Left ventricle myocardium inferior (tissue), 1 donor: ENCODE data around the gene MLLT10. TPM values are rescaled to one million over a fixed set of nuclear protein-coding genes. Genes with fewer than 3 reads are reported as not detected.

ENCODE experiments used
- DNase-seq: peaks from one replicate; pipeline ENCODE4 v3.0.0-alpha.2; 2020
- H3K27ac ChIP-seq: fragments of 200-600 bp; replicated peaks from 2 replicates; pipeline ENCODE4 v1.8.0; 2021
- H3K27me3 ChIP-seq: fragments of 200-600 bp; 2 replicates; pipeline ENCODE4 v1.8.0; 2021; ENCODE audit warnings: low read depth
- H3K36me3 ChIP-seq: fragments of 200-600 bp; 2 replicates; pipeline ENCODE4 v1.8.0; 2021
- H3K4me1 ChIP-seq: fragments of 200-600 bp; 2 replicates; pipeline ENCODE4 v1.8.0; 2021
- H3K4me3 ChIP-seq: fragments of 200-600 bp; 2 replicates; pipeline ENCODE4 v1.8.0; 2021; ENCODE audit warnings: mild to moderate bottlenecking, moderate library complexity
- H3K9me3 ChIP-seq: fragments of 200-600 bp; replicated peaks from 2 replicates; pipeline ENCODE4 v1.8.0; 2021
- intact Hi-C: fragments of 100-400 bp; cut with micrococcal nuclease; formaldehyde crosslinking; loops from one replicate; pipeline ENCODE4 v1.11.0; 2022
- total RNA-seq: library from RNA; stranded (reverse); fragmentation: NEBNext Ultra II Directional; extraction: Animal tissue kit (Norgen Biotek cat#: 25700); gene quantifications from one replicate; pipeline ENCODE4 v1.2.1, GENCODE V29; 2021
- TF ChIP-seq, protein P1 (sequence below): fragments of 200-600 bp; IDR thresholded peaks from 2 replicates; pipeline ENCODE4 v1.8.0; 2021; ENCODE audit warnings: antibody characterized with exemption, mild to moderate bottlenecking, borderline replicate concordance
- donor health status: DM: no; HTN: yes; CAD: no; lungs with severe emphysema.

Gene MLLT10
- total RNA-seq, 1 donor from 2014 or later = 18.7 TPM

DNA sequence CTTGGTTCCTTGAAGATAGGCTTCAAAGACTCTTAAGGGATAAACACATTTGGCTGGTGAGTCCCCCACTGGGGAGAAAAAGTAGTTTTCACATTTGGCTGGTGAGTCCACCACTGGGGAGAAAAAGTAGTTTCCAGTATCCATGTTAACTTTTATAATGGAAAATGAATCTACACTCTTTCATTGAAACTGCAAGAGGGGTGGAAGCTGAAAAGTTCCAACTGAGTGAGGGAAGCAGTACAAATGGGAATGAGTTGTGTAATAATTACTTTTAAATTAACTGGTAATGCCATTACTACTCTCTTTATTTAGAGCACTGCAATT lies 153.9 kb downstream of the MLLT10 start:
- no peaks in the 10 kb centered on the region for H3K27me3 ChIP-seq
- no peaks in the 10 kb centered on the region for H3K9me3 ChIP-seq
- no peaks in the 10 kb centered on the region for H3K4me1 ChIP-seq
- TF ChIP-seq, protein P1, sequence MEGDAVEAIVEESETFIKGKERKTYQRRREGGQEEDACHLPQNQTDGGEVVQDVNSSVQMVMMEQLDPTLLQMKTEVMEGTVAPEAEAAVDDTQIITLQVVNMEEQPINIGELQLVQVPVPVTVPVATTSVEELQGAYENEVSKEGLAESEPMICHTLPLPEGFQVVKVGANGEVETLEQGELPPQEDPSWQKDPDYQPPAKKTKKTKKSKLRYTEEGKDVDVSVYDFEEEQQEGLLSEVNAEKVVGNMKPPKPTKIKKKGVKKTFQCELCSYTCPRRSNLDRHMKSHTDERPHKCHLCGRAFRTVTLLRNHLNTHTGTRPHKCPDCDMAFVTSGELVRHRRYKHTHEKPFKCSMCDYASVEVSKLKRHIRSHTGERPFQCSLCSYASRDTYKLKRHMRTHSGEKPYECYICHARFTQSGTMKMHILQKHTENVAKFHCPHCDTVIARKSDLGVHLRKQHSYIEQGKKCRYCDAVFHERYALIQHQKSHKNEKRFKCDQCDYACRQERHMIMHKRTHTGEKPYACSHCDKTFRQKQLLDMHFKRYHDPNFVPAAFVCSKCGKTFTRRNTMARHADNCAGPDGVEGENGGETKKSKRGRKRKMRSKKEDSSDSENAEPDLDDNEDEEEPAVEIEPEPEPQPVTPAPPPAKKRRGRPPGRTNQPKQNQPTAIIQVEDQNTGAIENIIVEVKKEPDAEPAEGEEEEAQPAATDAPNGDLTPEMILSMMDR = no peak
- H3K4me3 ChIP-seq = no peak overlapping the region
- H3K27ac ChIP-seq = no peak overlapping the region
- DNase-seq = no peak
- intact Hi-C loops = no loop called here
- H3K36me3 ChIP-seq = peaks cover 11% of the 10 kb centered on the region

DNA sequence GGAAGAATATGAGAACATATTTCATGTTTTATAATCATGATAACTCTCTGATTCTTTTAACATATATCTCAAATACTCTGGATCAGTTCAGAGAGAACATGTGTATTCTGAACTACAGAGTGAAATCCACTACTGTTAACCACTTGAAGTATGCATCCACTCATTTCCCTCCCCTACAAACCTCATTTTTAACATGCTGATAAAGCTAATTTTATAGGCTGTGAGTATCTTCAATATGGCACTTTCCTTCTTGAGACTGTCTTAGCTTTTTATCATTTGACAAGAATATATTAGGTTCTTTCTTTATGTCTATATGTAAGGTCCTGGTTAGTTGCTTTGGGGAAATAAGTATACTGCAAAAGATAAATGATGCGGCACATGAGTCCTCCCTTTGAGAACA lies 154.8 kb downstream of the MLLT10 start:
- no peaks in the 10 kb centered on the region for H3K9me3 ChIP-seq
- no peaks in the 10 kb centered on the region for H3K27me3 ChIP-seq
- peaks cover 11% of the 10 kb centered on the region for H3K36me3 ChIP-seq
- TF ChIP-seq, protein P1 = no peak
- no peak for DNase-seq
- no peak overlapping the region for H3K4me3 ChIP-seq
- intact Hi-C loops = no loop called here
- no peak overlapping the region for H3K27ac ChIP-seq
- no peaks in the 10 kb centered on the region for H3K4me1 ChIP-seq

DNA sequence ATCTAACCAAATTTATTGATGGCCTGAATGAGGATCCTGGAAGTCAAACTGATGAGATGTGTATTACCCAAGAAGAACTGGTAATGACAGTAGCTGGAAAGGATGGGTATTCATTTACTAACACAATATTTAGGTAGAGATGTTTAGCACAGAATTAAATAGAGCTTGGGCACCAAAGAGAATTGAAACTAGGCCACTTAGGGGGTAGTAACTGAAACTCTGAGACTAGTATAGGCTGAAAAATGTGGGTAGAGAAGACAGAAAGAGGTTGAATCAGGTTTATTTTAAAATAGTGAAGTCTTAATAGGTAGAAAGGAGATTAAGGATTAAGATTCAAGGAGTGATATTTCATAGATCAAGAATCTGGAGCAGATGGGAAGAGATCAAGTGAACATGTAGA lies 155.8 kb downstream of the MLLT10 start:
- intact Hi-C loops = no loop called here

DNA sequence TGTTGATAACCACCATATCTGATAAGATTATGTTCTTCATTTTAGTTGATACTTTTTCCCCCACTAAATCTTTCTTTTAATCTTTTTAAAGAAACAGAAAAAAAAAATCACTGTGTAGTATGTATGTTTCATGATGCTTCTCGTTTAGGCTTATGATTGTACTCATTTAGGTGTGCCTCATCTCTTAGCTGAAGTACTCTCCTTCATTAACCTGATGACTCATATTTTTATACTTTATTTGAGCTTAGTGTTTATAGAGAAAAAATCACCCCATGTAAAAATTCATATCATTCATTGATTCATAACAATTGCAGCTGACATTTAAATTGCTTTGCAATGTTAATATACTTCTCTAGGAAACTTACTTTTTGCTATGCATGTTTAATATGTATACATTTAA lies 158.9 kb downstream of the MLLT10 start:
- no peak for DNase-seq
- intact Hi-C loops = no loop called here
- Histone ChIP-seq H3K27me3 (no peaks in the 10 kb centered on the region), H3K36me3 (peaks cover 10% of the 10 kb centered on the region), H3K9me3 (no peaks in the 10 kb centered on the region), H3K4me3 (no peak overlapping the region), H3K27ac (no peak overlapping the region), H3K4me1 (peaks cover 17% of the 10 kb centered on the region)
- TF ChIP-seq, protein P1 = no peak

More for the DNA sequence above, 155.8 kb downstream of the MLLT10 start:
- no peak for DNase-seq
- Histone ChIP-seq H3K4me3 (no peak overlapping the region), H3K36me3 (peaks cover 11% of the 10 kb centered on the region), H3K27me3 (no peaks in the 10 kb centered on the region), H3K27ac (no peak overlapping the region), H3K9me3 (no peaks in the 10 kb centered on the region), H3K4me1 (no peaks in the 10 kb centered on the region)
- TF ChIP-seq, protein P1 = no peak

DNA sequence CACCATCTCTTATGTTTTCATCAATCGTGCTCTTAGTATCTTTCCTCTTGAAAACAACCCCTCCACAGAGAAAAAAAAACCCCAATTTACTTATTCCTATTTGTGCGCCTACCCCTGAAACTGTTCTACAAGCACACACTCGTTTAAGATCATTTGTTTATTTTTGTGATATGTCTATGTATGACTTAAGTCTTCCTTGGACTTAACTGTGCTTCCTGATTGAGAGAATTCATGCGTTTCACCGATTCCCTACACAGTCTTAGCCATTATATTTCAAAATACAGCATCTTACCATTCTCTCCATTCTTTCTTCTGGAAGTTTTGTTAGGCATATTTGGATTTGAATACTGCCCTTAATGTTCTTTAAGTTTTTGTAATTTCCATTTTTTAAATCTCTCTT lies 159.4 kb downstream of the MLLT10 start:
- intact Hi-C loops = no loop called here
- H3K4me3 ChIP-seq = no peak overlapping the region
- DNase-seq = no peak
- H3K27me3 ChIP-seq = no peaks in the 10 kb centered on the region
- peaks cover 22% of the 10 kb centered on the region for H3K4me1 ChIP-seq
- no peak overlapping the region for H3K27ac ChIP-seq
- H3K9me3 ChIP-seq = no peaks in the 10 kb centered on the region
- peaks cover 5% of the 10 kb centered on the region for H3K36me3 ChIP-seq
- TF ChIP-seq, protein P1 = no peak

DNA sequence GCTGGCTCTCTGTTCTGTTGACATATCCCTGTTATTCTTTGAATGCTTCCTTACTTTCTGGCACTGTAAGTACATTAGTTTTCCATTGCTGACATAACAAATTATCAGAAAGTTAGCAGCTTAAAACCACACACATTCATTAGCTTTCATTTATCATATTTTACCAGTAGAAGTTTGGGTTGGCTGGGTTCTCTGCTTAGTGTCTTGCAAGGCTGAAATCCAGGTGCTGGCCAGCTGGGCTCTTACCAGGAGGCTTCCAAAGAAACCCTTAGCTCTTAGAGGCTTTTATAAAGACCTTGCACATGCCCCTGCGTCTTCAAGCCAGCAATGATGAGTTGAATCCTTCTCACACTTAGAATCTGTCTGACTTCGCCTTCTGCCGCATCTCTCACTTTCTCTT lies 160.6 kb downstream of the MLLT10 start:
- DNase-seq = no peak
- no peak overlapping the region for H3K27ac ChIP-seq
- TF ChIP-seq, protein P1 = no peak
- intact Hi-C loops = no loop called here
- peaks cover 10% of the 10 kb centered on the region for H3K9me3 ChIP-seq
- peaks cover 22% of the 10 kb centered on the region for H3K4me1 ChIP-seq
- no peaks in the 10 kb centered on the region for H3K27me3 ChIP-seq
- H3K36me3 ChIP-seq = peaks cover 4% of the 10 kb centered on the region
- H3K4me3 ChIP-seq = no peak overlapping the region
